ENCODE data around the gene APBA2.
"Not testable (repeated sequence)": the region's sequence is repeated elsewhere in the genome, so short reads cannot be mapped to it uniquely, and the experiment has no call there.

The APBA2 gene

DNA sequence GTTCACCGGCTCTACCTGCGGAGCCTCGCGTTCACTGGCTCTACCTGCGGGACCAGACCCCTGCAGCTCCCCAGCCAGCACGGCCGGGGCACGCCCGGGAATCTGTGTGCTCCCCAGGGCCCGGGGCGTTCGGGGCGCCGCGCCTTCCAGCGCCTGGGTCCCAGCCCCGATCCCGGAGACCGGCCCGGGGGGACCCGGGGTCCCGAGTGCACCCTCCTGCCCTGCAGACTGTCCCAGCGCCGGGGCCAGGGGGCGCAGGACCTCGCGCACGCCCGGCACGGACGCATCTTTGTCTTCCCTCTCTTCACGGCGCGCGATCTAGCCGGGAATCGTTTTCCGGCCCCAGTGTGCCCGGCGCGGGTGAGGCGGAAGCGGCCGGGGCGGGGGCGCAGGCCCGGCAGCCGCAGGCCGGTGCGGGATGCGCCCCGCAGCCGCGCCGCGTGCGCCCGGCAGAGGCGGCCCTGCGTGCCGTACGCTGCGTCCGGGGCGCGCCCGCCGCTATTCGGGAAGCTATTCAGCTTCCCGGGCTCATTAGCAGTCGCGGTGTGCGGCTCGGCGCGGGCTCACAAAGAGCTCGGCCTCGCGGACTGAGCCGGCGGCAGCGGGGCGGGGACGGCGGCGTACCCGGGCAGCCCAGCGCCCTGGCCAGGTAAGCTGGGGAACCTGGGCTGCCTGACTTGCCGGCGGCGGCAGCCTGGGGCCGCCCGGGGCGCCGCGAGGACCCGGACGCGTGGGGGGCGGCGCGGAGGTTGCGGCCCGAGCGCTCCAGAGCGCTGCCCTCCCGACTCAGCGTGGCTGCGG lies at the start of gene APBA2:
Gene APBA2 (plus strand): TSS at position 345 of the 801 bp plus-strand sequence. CDS start 167,911 bp downstream, outside the sequence.
- DNase-seq, result no peak

- DNase-seq, result not testable (repeated sequence)
Measured at GRCh38 chr15:28840285-28840684, 45.5 kb upstream of the APBA2 start.

GRCh38 chr15:28842210-28842609 lies 43.6 kb upstream of the APBA2 start:
- not testable (repeated sequence) for DNase-seq

- DNase-seq, result not testable (repeated sequence)
Measured at GRCh38 chr15:28843520-28843919, 42.3 kb upstream of the APBA2 start.

GRCh38 chr15:28844147-28844546 lies 41.6 kb upstream of the APBA2 start:
- DNase-seq, result not testable (repeated sequence)

GRCh38 chr15:28847247-28847646 lies 38.5 kb upstream of the APBA2 start:
- not testable (repeated sequence) for DNase-seq

DNA sequence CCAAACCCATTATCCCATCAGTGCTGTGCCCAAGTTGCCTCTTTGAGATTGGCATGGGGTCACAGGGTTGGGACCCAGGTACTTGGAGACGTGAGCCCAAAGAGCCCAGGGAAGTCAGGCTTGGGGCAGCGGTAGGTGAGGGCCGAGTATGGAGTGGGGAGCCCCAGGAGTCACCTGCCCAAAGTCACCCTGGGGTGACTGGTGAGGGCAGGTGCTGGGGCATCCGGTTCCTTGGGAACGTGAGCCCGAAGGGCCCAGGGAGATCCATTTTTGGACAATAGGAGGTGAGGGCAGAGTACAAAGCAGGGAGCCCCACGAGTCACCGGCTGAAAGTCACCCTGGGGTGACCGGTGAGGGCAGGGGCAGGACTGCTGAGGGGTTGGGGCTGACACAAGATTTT lies 37.8 kb upstream of the APBA2 start:
- DNase-seq, result not testable (repeated sequence)

- DNase-seq, result not testable (repeated sequence)
Measured at GRCh38 chr15:28848521-28848920, 37.3 kb upstream of the APBA2 start, which contains the start of gene GOLGA6L7. Gene GOLGA6L7, minus strand, starts transcription at chr15:28848644. Its CDS starts 95 bp downstream, at chr15:28848549.

DNA sequence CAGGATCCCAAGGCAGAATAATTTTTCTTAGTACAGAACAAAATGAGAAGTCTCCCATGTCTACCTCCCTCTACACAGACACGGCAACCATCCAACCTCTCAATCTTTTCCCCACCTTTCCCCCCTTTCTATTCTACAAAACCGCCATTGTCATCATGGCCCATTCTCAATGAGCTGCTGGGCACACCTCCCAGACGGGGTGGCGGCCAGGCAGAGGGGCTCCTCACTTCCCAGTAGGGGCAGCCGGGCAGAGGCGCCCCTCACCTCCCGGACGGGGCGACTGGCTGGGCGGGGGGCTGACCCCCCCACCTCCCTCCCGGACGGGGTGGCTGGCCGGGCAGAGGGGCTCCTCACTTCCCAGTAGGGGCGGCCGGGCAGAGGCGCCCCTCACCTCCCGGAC lies 36.5 kb upstream of the APBA2 start:
- not testable (repeated sequence) for DNase-seq

DNA sequence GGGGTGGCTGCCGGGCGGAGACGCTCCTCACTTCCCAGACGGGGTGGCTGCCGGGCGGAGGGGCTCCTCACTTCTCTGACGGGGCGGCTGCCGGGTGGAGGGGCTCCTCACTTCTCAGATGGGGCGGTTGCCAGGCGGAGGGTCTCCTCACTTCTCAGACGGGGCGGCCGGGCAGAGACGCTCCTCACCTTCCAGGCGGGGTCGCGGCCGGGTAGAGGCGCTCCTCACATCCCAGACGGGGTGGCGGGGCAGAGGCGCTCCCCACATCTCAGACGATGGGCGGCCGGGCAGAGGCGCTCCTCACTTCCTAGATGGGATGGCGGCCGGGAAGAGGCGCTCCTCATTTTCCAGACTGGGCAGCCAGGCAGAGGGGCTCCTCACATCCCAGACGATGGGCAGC lies 36.0 kb upstream of the APBA2 start:
- not testable (repeated sequence) for DNase-seq

- not testable (repeated sequence) for DNase-seq
Measured at GRCh38 chr15:28853654-28854053, 32.1 kb upstream of the APBA2 start.

DNA sequence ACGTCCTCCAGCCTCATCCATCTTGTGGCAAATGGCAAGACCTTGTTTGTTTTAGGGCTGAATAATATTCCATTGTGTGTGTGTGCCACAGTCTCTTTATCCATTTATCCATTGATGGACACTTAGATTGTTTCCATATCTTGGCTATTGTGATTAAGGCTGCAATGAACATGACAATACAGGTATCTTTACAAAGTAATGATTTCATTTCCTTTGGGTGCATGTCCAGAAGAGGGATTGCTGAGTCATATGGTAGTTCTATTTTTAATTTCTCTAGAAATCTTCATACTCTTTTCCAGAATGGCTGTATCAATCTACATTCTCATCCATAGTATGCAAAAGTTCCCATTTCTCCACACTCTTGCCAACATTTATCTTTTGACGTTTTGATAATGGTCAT lies 31.2 kb upstream of the APBA2 start:
- DNase-seq, result not testable (repeated sequence)

- DNase-seq, result no peak
Measured at GRCh38 chr15:28861031-28861534, 24.7 kb upstream of the APBA2 start.

DNA sequence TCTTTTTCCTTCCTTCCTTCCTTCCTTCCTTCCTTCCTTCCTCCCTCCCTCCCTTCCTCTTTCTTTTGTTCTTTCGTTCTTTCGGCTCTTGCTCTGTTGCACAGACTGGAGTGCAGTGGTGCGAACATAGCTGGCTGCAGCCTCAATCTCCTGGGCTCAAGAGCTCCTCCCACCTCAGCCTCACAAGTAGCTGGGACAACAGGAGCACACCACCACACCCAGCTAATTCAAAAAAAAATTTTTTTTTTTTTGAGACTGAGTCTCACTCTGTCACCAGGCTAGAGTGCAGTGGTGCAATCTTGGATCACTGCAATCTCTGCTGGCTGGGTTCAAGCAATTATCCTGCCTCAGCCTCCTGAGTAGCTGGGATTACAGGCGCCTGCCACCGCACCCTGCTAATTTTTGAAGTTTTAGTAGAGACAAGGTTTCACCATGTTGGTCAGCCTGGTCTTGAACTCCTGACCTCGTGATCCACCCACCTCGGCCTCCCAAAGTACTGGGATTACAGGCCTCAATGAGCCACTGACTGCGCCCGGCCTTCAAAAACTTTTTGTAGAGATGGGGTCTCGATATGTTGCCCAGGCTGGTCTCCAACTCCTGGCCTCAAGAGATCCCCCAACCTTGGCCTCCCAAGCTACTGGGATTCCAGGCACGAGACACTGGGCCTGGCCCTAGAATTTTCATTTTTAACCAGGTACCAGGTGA lies 24.0 kb upstream of the APBA2 start:
- DNase-seq, result not testable (repeated sequence)

DNA sequence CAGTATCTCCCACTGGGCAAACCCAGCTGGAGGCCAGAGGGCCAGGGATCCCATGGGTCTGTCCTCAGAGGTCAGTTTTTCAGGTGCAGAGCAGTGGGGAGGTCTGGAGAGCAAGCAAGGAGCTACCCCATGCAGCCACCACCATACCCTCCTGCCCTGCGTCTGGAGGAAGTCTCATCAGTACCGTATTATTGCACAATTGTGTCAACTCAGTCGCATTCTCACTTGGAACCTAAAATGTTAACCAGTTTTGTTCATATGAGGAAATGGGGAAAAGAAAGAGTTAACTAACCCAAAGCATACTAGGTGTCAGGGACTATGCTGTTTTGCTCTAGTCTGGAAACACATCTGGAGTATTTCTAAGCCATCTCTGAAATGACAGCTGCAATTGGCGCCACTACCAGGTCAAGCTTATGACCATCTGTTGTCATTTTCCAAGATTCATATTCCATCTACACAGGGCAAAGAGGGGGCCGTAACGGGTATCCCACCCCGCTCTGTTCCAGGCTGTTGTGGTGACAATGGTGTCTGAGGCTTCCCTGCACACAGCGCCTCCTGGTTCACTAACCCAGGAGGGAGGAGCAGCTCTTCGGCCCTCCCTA lies 16.9 kb upstream of the APBA2 start:
- DNase-seq, result no peak

- no peak for DNase-seq
Measured at GRCh38 chr15:28871168-28871567, 14.6 kb upstream of the APBA2 start.

GRCh38 chr15:28873006-28873405 lies 12.8 kb upstream of the APBA2 start:
- DNase-seq, result no peak

GRCh38 chr15:28873585-28874190 lies 12.1 kb upstream of the APBA2 start:
- no peak for DNase-seq

DNA sequence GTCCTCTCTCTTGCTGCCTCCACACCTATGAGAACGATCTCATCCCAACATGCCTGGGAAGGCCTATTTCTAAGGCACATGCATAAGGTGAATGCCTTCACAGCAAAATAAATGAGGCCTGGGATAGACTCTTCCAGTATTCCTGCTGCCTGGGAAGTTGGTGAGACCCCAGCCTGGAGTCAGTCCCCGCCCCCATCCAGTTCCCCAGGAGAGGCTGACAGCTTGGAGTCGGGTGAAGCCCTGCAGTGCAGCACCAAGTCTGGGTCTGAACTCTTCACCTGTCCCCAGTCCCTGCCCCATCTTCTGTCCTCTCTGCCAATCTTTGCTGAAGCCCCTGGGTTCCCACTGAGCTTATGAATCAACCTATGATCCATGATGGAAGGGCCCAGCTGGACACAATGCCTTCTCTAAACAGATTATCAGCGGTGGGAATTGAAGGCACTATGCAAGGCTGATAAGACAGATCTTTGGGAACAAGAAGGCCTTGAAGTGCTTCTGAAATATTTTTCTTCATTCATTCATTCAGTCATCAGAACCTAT lies 10.2 kb upstream of the APBA2 start:
- DNase-seq, result no peak

DNA sequence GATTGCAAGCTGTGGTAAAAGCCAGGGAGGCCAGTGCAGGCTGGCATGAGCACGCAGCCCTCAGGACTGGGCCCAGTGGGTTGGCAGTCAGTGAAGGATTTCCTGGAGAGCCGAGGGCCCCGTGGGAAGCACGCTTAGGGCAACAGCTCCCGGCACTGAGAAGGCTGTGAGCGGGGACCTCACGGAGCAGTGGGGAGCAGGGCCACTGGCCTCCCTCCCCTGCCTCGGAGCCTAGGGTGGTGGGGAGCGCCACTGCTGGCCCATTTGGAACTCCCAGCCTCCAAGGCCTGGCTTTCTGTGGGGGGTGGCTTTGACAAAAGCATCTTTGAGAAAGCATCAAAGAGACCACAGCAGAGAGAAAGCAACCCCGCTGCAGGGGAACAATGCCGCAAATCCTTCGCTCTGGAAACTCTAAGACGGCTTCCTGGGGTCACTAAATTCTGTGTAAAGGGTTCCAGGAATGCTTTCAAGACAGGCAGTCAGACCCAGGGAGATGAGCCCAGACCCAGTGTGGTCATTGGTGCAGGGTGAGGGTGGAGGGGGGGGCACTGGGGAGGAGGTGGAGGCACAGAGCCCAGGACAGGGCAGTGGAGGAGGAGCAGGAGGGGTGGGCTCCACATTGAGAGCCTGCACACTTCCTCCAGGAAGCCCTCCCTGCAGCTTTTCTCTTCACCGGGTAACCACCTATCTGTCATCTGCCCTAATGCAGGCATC lies 9.5 kb upstream of the APBA2 start:
- DNase-seq, result no peak

DNA sequence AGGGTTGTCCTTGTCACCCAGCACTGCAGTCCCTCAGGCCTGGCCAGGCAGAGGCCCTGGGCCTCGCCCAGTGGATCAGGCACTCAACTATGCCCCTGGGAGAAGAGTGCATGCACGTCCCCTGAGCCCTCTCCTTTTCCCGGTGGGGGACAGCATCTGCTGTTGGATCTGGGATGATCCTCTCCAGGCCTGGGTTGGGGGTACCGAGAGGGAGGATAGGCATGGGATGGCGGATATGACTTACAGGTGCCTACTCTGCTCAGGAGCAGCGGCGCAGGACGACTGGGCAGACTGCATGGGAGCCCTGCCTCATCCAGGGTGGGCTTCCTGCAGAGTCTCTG lies 9.0 kb upstream of the APBA2 start:
- no peak for DNase-seq

GRCh38 chr15:28878209-28878608 lies 7.6 kb upstream of the APBA2 start:
- DNase-seq, result no peak

All from stimulated activated naive CD4-positive, alpha-beta T cell treated with Interleukin-2 at 50 U/mL for 16 hours (primary cell).